NCI-H146 treated with DMSO at 0.1 percent for 48 hours (cell line): ENCODE measurements around the gene NDUFS7.

Experiments
- DNase-seq: peaks from one replicate; lab custom pipeline; 2025; ENCODE audit not compliant: unreplicated experiment; lab: John Stamatoyannopoulos, UW

Gene NDUFS7

DNA sequence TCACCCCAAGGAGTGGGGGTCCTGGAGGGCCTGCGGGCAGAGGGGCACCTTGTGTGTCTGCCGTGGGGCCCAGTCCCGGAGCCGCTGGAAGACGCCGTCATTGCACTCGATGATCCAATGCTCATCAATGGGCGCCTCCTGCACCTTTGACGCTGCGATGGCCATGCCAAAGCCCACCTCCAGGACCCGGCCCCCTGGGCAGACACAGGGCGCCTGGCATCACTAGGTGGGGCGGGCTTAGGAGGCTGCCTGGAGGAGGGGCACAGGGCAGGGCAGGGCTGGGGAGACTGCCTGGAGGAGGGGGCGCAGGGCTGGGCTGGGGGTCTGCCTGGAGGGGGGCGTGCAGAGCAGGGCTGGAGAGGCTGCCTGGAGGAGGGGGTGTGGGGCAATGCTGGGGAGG lies 16.0 kb downstream of the NDUFS7 start:
- no peak for DNase-seq

DNA sequence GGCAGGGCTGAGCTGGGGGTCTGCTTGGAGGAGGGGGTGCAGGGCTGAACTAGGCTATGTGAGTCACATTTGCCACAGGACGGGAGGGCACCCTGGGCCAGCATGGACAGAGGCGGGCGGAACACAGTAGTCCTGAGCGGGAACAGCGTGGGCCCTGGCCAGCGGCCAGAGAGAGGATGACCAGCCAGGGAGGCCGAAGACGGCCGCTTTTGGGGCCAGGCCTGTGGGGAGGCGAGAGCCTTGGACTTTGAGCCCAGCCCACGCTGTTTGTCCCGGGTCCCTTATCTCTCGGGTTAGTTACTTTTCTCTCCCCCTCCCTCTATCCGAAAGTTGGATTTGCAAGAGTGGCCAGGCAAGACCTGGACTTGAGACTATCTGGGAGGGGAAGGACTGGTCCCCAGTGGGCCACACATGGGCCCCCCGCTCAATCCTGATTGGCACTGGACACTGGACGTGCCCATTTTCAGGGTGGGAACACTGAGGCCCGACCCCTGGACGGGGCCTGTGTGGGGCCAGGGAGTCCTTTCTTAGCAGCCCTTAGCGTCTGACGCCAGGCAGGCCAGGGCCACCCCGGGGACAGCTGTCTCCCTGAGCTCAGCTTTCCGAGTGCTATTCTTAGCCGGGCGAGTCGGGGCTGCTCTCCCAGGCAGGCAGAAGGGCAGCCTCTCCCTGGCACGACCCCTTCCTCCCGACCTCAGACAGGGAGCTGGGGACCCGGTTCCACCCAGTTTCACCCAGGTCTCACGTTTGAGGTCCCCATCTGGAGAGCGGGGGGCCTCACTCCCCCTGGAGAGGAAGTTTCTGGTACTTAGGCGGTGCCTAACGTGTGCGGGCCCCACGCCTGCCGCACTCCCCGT lies 16.8 kb downstream of the NDUFS7 start:
- no peak for DNase-seq

DNA sequence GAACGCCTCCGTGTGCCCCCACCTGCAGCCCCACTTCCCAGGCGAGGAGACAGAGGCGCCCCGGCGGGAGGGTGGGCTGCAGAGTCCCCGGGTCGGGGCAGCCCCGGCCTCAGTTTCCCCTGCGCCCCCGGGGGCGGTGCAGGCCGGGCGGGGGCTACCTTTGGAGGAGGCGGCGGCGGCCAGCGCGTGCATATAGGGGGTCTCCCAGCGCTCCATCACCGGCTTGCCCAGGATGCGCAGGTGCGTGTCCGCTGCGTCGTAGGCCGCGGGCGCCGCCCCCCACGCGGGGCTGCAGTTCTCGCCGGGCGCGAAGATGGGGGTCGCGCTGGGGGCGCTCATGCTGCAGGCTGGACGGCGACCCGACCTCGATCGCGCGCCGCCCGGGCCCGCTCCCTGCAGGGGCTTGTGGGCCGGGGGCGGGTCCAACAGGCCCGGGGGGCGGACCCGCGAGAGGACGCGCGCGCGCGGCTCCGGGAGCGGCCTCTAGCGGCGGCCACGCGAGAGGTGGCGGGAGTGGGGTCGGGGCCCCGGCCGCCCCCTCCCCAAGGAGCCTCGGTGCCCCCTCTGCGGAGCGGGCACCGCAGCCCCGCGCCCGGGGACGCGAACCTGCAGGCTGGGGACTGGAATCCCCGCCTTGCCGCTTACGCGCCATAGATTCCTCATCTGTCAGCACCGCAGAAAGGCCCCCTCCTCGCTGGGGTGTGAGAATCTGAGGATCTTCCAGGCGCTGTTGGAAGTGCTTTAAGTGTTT lies 17.6 kb downstream of the NDUFS7 start, which contains the start of gene GAMT:
Gene GAMT, minus strand, starts transcription at position 405 of the 751 bp plus-strand sequence. Its CDS starts 66 bp downstream, at position 339.
- DNase-seq: no peak

DNA sequence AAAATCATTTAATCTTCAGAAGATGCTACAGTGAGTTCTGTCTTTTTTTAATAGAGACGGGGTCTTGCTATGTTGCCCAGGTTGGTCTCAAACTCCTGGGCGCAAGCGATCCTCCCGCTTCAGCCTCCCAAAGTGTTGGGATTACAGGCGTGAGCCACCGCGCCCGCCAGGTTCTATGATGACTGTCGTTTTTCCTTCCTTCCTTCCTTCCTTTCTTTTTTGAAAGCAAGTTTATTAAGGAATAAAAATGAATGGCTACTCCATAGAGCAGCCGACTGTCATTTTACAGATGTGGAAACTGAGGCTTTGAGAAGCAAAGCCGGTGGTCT lies 18.1 kb downstream of the NDUFS7 start:
- no peak for DNase-seq

DNA sequence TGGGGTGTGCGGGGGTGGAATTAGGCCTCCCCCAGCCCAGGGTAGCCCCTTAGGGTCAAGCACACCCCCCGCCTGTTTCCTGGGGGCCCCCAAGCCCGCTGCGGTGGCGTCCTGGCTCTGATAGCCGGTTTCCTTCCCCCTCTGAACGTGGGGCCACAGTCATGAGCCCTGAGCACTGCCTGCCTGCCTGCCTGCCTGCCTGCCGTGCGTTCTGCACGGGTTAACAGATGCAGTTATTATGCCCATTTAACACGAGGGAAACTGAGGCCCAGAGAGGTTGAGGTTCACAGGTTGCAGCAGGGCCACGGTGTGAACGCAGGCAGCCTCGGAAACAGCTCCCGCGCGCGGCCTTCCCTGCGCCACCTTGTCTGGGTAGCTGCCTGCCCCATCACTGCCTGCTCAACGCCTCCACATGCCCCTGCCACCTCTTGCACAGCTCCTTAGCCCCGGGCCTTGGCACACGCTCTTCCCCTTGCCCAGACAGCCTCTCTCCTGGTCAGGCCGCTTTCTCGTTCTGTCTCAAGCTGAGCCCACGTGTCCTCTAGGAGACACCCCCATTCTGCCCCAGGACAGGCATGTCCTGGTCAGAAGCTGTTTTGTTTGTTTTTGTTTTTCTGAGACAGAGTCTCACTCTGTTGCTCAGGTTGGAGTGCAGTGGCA lies 18.8 kb downstream of the NDUFS7 start:
- no peak for DNase-seq

DNA sequence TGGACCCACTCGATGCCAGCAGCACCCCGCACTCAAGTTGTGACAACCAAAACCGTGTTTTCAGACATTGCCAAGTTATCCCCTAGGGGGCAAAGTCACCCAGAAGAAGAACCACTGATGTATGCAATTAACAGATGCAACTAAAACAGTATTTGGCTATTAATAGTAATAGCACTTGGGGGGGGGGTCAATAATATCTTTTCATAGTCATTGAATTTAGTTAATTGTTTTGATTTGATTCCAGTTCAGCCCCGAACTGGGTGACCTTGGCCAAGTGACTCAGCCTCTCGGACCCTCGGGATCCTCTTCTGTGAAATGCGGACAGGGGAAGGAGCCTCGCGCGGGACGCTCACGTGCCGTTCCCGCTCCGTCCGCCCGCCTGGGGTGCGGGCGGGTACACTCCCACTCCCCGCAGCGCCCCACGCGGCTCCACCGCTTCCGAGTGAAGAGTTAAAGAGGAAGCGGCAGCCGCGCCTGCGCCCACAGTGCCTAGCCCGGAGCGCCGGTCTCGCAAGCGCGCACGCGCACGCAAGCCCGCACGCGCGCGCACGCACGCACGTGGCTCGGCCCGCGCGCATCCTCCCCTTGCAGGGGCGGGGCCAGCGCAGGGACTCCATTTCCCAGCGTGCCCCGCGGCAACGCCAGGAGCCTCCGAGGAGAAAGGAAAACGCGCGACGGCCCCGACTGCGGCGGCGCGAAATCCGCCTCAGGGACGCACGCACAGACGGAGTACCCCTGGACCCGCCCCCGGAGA lies 23.2 kb downstream of the NDUFS7 start:
- peak; percentile 63 for DNase-seq

DNA sequence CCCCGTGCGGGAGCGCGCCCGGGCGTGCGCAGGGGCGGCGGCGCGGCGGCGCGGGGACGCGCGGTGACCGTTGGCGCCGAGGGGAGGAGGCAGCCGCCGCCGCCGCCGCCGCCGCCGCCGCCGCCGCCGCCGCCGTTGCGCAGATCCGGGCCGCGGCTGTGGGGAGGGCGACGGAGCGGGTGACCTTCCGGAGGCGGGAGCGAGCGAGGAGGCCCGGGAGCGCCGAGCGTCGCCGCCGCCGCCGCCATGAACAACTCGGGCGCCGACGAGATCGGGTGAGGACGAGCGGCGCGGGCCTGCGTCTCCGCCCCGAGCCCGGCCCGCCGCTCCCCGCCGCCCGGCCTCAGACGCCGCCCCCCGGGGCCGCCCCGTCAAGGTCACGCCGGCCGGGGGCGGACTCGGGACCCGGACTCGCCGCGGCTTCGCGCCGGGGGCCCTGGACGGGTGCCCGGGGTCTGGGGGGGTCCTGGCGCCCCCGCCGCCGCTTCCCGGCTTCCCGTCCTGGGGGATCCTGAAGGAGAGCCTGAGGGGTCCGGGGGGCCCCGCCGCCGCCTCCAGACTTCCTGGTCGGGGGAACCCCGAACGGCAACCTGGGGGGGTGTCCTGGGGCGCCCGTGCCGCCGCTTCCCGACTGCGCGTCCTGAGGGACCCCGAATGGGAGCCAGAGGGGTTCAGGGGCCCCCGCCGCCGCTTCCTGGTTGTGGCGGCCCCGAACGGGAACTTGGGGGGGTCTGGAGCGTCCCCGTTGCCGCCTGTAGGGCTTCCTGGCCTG lies 24.0 kb downstream of the NDUFS7 start, which contains the start of gene DAZAP1:
Gene DAZAP1, plus strand, starts transcription at position 59 of the 772 bp plus-strand sequence. Its CDS starts 188 bp downstream, at position 247.
- DNase-seq: no peak

DNA sequence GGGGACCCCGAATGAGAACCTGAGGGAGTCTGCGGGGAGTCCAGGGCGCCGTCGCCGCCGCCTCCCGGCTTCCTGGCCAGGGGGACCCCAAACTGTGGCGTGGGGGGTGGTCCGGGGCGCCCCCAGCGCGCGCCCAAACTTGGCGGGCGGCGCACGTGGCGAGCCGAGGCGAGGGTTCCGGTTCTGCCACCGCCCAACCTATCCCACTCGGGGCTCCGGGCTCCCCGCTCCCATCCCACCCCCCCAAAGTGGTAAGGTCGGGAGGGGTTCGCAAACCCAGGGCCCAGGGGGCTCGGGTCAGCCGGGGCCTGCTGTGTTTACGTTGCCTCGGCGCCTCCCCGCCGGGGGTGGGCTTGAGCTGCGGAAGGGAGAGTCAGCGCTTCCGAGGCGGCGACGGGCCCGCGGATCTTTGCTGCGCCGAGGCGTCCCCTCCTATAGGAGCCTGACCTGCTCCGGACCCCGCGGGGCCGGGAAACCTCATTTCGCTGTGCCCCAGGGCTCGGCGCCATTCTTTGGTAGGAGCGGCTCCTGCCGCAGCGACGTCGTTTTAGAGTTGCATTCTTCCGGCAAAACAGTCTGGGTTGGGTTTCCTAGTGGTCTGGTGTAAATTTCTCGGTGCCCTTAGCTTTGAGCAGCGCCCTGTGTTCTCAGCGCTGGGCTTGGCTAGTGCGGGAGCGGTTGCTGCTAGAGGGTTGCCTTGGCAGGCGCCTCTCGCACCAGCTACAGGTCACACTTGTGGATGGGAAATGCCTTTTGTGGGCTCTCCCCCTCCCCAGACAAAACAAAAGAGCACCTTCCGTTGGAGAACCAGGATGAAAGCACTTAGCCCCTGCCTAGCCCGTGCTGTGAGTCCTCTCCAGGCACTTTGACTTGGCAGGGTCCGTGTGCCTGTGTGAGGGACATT lies 24.8 kb downstream of the NDUFS7 start:
- no peak for DNase-seq

DNA sequence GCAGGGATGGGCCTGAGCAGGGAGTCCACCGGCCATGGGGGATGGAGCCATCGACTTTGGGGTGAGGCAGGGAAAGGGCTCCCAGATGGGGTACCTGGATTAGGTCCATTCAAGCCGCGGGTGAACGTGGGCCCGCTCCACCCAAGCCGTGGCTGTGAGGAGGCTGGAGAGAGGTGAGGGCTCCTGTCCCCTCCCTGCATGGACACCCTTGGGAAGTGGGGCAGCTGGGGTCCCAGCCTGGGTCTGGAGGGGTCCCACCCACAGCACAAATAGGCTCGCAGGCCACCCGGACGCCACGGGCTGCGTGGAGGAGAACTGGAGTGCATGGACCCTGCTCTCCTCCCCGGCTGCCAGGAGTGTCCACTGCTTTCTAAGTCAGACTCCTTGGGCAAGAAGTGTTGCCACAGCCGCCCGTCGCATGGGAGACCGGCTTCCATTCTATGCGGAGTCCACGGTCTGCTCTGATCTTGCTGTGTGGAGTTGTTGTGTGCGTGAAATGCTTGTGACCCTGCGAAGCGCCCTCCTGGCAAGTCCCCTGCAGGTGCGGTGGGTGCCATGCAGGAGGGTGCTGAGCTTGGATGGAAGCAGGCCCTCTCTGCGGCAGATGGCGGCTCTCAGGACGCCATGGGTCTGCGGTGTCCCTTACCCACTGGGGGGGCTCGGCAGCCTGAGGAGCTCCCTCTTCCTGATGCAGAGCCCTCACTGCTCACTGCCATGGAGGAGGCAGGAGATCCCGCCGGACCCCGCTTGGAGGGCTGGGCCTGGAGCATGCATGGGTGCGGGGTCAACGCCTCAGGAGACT lies 25.7 kb downstream of the NDUFS7 start:
- DNase-seq: no peak

DNA sequence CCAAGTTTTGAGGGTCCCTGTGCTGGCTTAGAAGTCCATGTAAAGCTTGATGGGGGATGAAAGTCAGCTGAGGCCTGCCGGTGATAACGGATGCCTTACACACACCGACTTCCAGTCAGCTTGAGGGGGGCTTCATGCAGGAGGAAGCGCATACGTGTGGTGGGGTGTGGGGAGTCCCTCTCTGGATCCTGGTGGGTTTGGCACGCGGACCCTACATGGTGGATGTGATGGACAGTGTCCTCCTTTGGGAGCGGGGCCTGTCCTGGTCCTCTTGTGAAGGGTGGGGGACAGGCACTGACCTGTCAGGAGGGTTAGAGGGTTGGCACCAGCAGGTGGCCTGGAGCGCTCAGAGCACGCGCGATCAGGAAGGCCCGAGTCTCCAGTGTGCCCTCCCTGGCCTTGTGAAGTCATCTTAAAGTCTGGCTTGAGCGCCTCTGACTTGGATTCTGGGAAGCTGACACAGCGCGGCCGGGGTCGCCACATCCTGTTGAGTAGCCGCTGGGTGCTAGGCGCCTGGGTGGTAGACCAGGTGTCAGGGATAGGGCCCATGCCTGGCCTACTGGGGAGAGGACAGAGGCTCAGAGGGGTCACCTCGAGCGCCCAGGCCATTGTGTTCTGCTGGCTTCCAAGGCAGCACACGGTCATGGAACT lies 26.6 kb downstream of the NDUFS7 start:
- no peak for DNase-seq

DNA sequence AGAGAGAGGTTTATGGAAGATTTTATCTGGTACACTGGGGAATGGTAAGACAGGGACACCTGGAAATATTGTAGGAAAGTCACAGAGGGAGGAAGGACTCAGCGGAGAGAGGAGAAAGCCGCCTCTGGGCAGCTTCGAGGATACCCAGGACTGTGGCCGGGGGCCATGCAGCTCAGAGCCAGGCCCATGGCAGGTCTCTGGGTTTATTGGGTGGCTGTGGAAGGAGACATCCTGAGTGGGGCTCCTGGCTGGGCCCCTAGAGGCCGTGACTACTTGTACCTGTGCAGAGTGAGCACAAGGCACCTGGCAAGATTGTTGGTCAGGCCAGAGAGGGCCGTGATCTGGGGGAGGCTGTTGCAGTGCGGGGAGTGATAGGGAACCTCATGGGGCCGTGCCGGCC lies 27.1 kb downstream of the NDUFS7 start:
- DNase-seq: no peak

DNA sequence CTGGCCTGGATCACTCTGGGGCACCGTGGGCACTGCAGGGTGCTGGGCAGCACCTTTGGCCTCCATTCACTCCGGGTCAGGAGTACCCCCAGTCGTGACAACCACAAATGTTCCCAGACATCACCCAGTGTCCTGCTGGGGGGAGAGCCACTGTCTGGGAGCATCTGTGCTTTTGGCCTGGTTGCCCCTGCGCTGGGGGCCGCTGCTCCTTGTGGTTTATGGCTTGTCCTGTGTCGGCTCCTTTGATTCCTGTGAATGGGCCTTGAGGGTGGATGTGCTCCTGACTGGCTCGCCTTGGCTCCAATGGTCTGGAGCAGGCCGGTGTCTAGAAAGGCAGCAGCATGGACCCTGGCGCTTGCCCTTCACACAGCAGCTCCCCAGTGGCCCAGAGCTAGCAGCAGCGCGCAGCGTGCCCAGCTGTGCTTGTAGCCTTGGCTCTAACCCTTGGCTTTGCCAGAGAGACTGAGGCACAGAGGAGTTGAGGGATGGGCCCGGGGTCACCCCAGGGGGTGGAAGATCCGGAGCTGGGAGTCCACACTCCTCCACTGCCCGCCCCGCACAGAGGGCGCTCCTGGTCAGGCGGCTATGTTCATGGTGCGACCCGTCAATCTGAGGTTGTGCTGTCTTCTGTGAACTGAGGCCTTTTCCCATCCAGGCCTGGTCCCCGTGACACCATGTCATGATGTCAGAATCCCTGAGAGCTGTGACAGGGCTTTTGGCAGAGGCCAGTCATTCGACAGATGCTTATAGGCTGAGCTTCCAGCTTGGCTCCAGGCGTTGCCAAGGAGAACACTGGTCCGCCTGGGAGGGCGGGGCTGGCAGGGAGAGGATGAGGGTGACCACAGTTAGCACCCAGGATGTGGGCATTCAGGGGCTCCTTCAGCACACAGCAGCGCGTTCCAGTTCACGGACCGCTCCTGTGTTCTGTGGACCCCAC lies 27.8 kb downstream of the NDUFS7 start:
- DNase-seq: no peak

DNA sequence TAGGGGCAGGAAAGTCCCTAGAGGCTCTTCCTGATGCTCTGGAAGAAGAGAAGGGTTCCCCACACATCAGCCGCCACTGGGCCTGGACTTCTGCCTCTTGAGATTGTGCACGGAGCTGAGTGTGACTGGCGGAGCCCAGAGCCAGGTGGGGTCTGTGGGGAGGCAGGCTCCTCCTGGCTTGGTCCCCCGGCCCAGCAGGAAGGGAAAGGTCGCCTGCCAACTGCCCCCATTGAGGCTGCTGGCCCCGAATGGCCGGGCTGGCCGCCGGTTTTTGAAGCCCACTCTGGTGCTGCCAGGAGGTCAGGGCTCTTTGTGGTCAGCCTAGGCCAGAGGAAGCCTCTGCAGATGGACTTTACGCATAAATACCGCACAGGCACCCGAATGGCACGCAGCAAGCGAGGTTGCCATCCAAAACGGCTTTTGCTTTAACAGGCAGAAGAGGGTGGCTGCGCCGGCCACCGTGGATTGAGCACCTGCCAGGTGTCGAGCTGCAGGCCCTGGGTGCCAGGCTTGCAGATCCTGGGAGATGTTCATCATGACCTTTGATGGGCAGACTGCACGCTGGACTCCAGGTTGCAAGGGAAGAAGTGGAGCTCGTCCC lies 28.7 kb downstream of the NDUFS7 start:
- DNase-seq: no peak

DNA sequence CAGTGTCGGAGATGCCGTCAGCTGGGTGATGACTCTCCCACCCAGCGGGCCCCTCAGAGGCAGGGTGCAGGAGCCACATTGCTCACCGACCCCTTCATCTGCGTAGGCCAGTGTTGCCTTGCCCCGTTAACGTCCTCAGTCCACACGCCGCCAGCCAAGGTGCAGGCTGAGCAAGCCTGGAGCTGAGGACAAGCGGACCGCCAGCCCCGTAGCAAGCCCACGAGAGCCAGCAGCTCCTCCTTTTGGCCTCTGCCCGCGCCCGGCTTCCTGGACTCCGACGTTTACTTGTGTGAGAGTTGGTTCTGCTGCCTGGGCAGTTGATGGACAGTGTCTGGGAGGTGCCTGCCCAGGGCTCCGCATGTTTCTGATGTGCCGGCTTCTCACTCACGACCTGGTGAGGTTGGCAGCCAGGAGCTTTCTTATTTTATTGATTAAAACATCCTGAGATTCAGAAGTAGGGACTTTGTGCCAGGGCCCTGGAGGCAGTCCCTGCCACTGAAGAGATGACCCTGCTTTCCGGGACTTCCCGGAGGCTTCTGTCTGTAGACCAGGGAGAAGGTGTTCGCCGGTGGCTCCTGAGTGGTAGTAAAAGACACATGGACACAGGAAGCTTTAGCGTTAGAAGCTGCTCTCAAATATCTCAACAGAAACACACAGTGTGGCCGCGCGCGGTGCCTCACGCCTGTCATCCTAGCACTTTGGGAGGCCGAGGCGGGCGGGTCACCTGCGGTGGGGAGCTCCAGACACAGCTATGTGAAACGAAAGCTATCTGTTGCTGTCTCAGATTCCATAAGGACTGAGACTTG lies 29.5 kb downstream of the NDUFS7 start:
- no peak for DNase-seq

DNA sequence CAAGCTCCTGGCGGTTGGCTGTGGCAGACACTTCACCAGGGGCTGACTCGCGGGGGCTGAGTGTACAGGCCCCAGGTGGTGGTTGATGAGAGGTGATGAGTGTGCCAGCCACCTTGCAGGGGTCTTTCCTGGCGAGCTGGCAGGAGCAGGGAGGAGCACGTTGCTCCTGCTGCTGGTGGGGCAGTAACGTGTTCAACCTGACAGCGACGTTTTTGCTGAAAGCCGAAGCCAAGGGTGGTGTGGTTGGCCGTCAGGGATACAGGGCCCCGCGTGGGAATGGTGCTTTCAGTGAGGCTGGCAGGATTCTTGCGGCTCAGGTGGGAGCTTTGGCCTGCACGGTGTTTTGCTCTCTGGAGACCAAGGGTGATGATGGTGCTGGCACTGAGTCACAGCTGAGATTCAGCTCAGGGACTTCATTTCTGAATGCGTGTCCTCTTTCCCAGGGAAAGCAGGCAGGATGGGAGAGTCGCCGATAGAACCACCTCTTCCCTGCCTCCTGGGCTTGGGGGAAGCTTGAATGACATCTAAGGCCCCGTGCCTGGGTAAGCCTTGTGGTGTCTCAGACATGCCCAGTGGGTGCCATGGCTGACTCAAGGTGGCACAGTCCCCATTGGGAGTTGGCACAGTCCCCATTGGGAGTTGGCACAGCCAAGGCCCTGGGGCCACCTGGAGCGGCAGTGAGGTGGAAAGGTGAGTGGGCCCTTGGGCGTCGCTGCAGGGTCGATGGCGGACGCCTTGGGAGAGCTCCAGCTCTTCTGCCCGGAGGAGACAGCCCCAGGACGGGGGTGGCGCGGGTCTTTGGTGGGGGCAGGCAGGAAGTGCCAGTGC lies 32.5 kb downstream of the NDUFS7 start:
- no peak for DNase-seq
